Activated CD4-positive, alpha-beta T cell treated with anti-CD3 and anti-CD28 coated beads, Interleukin-2, Interleukin-4, amounts not matched to agents 100 ng/mL and 50 ng/mL, durations not matched to agents 16 hours and 8 hours (primary cell): ENCODE measurements around the gene AP5S1.

Experiments
- DNase-seq: peaks from one replicate; pipeline ENCODE4 v3.0.0-alpha.2; 2020; ENCODE audit warnings: low spot score

Gene AP5S1

DNA sequence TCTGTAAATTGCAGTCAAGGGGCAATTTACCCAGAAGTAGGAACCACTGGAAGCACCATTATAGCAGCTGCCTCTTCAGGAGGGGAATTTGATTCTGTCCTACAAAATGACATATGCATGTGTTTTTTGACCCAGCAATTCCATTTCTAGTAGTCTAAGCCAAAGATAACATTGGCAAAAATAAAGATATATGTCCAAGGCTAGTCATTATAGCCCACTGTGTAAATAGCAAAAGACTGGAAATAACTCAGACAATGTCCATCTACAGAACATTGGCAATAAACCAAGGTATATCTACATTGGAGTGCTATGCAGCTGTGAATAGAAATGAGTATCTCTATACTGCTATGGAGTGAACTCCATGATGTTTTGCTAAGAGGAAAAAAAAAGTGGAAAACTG, 56.3 kb downstream of the AP5S1 start:
- DNase-seq = no peak
